HepG2 (cell line): Measurements from ENCODE around the gene MBNL3. TPM values are rescaled to one million over a fixed set of nuclear protein-coding genes. Genes with fewer than 3 reads are reported as not detected.

ENCODE experiments used
- CEBPB ChIP-seq: IDR thresholded peaks from 2 replicates; pipeline ENCODE4 v1.6.1; 2011; ENCODE audit warnings: low read depth, low read length, improper control_type of control experiment, borderline replicate concordance
- IRF1 ChIP-seq: sonication (generic); formaldehyde crosslinking; IDR thresholded peaks from 2 replicates; pipeline ENCODE4 v1.4.0; 2020; ENCODE audit warnings: low read depth, mild to moderate bottlenecking, missing genetic modification reagents
- KIAA2018 ChIP-seq: sonication (generic); formaldehyde crosslinking; IDR thresholded peaks from 2 replicates; pipeline ENCODE4 v1.5.0; 2020; ENCODE audit warnings: mild to moderate bottlenecking, missing genetic modification reagents, borderline replicate concordance
- MED13 ChIP-seq: sonication (generic); formaldehyde crosslinking; IDR thresholded peaks from 2 replicates; pipeline ENCODE4 v1.5.0; 2020; ENCODE audit warnings: missing genetic modification reagents
- REXO4 ChIP-seq: sonication (generic); formaldehyde crosslinking; IDR thresholded peaks from 2 replicates; pipeline ENCODE4 v1.8.0; 2022; ENCODE audit warnings: missing genetic modification reagents, mild to moderate bottlenecking, borderline replicate concordance
- SOX5 ChIP-seq: IDR thresholded peaks from 2 replicates; pipeline ENCODE4 v1.6.1; 2016; ENCODE audit warnings: borderline replicate concordance
- ZBTB7A ChIP-seq: sonication (generic); formaldehyde crosslinking; IDR thresholded peaks from 2 replicates; pipeline ENCODE4 v1.8.0; 2022; ENCODE audit warnings: mild to moderate bottlenecking, missing genetic modification reagents
- ZNF224 ChIP-seq: sonication (generic); formaldehyde crosslinking; IDR thresholded peaks from 2 replicates; pipeline ENCODE4 v1.5.0; 2020; ENCODE audit warnings: mild to moderate bottlenecking, missing genetic modification reagents
- ZNF263 ChIP-seq: sonication (generic); formaldehyde crosslinking; IDR thresholded peaks from 2 replicates; pipeline ENCODE4 v1.4.0; 2020; ENCODE audit warnings: missing genetic modification reagents
- ZNF646 ChIP-seq: sonication (generic); formaldehyde crosslinking; IDR thresholded peaks from 2 replicates; pipeline ENCODE4 v1.9.0; 2021; ENCODE audit warnings: mild to moderate bottlenecking, missing genetic modification reagents
- ZNF770 ChIP-seq: sonication (generic); formaldehyde crosslinking; IDR thresholded peaks from 2 replicates; pipeline ENCODE4 v1.5.0; 2020; ENCODE audit warnings: mild to moderate bottlenecking, missing genetic modification reagents
- ZNF782 ChIP-seq: sonication (generic); formaldehyde crosslinking; IDR thresholded peaks from 2 replicates; pipeline ENCODE4 v1.4.0; 2020; ENCODE audit warnings: missing genetic modification reagents, mild to moderate bottlenecking, borderline replicate concordance
- polyA plus RNA-seq, 8 experiments: library from polyadenylated mRNA; depleted of rRNA in 3 of 8; stranded (reverse) in 7 of 8; unstranded in 1 of 8; fragments of >200 nt; fragmentation: Illumina TruSeq in 4 of 8; extraction: Trizol in 4 of 8; gene quantifications; 2 replicates each; pipeline versions ENCODE4 v1.2.1 to v1.2.3, GENCODE V29; 2011 to 2016; ENCODE audit warnings: low read depth in 4 of 8, missing spikeins in 1 of 8, mixed read lengths in 1 of 8; ENCODE audit not compliant: insufficient read depth in 1 of 8
- total RNA-seq, 5 experiments: library from RNA; depleted of rRNA; stranded (reverse); fragments of >200 nt; fragmentation: Illumina TruSeq; extraction: Trizol; gene quantifications; 2 replicates each; pipeline ENCODE4 v1.2.3, GENCODE V29; 2016; ENCODE audit warnings: low read depth in 1 of 5

MBNL3 gene
- total and polyA plus RNA-seq, 2 of the 13 experiments (the other 11 are each of a cell fraction or from before 2014, with no cell fraction given), result 155 to 257 TPM

- TF ChIP-seq ZNF646 (no peak), CEBPB (peak; percentile 85), ZNF782 (CRISPR knock-in tag) (no peak), KIAA2018 (CRISPR knock-in tag) (no peak), ZNF224 (CRISPR knock-in tag) (no peak), IRF1 (no peak), ZBTB7A (CRISPR knock-in tag) (no peak), ZNF263 (CRISPR knock-in tag) (no peak), REXO4 (CRISPR knock-in tag) (no peak), MED13 (CRISPR knock-in tag) (peak; percentile 91), ZNF770 (CRISPR knock-in tag) (no peak), SOX5 (CRISPR knock-in tag) (peak; percentile 93)
Measured at GRCh38 chrX:132331000-132331399, 157.8 kb downstream of the MBNL3 start (continued).
